Activated naive CD8-positive, alpha-beta T cell treated with anti-CD3 and anti-CD28 coated beads for 36 hours (primary cell): ENCODE measurements around the gene MAPKAP1. TPM values are rescaled to one million over a fixed set of nuclear protein-coding genes. Genes with fewer than 3 reads are reported as not detected.

ENCODE experiments used
- DNase-seq: peaks from one replicate; pipeline ENCODE4 v3.0.0; 2021
- H3K27ac Mint-ChIP-seq: one replicate; pipeline ENCODE4 v1.8.0; 2022; ENCODE audit warnings: mild to moderate bottlenecking, moderate library complexity, mixed read lengths
- H3K27me3 Mint-ChIP-seq: one replicate; pipeline ENCODE4 v1.8.0; 2022; ENCODE audit warnings: mild to moderate bottlenecking, mixed read lengths
- H3K36me3 Mint-ChIP-seq: one replicate; pipeline ENCODE4 v1.8.0; 2021; ENCODE audit warnings: mild to moderate bottlenecking, mixed read lengths
- H3K4me1 Mint-ChIP-seq: one replicate; pipeline ENCODE4 v1.8.0; 2021; ENCODE audit warnings: mixed read lengths
- H3K4me3 Mint-ChIP-seq: one replicate; pipeline ENCODE4 v1.8.0; 2022; ENCODE audit warnings: mild to moderate bottlenecking, moderate library complexity, mixed read lengths
- H3K9me3 Mint-ChIP-seq: one replicate; pipeline ENCODE4 v1.8.0; 2022; ENCODE audit warnings: mixed read lengths
- total RNA-seq, 2 experiments: library from RNA; stranded (reverse); gene quantifications; one replicate each; pipeline ENCODE4 v1.2.3, GENCODE V29; 2021

Gene MAPKAP1
- total RNA-seq, 2 experiments from 2014 or later = 91.8 to 92.2 TPM

GRCh38 chr9:125432715-125433385, 274.2 kb downstream of the MAPKAP1 start:
- no peak overlapping the region for H3K4me3 Mint-ChIP-seq
- H3K9me3 Mint-ChIP-seq = no peaks in the 10 kb centered on the region
- H3K4me1 Mint-ChIP-seq = no peaks in the 10 kb centered on the region
- no peak overlapping the region for H3K27ac Mint-ChIP-seq
- no peaks in the 10 kb centered on the region for H3K27me3 Mint-ChIP-seq
- DNase-seq = no peak
- no peaks in the 10 kb centered on the region for H3K36me3 Mint-ChIP-seq

GRCh38 chr9:125431741-125432271, 275.2 kb downstream of the MAPKAP1 start:
- no peaks in the 10 kb centered on the region for H3K27me3 Mint-ChIP-seq
- no peak for DNase-seq
- H3K36me3 Mint-ChIP-seq = no peaks in the 10 kb centered on the region
- no peak overlapping the region for H3K4me3 Mint-ChIP-seq
- H3K9me3 Mint-ChIP-seq = no peaks in the 10 kb centered on the region
- H3K4me1 Mint-ChIP-seq = no peaks in the 10 kb centered on the region
- no peak overlapping the region for H3K27ac Mint-ChIP-seq

- Mint-ChIP-seq H3K4me3 (no peak overlapping the region), H3K36me3 (no peaks in the 10 kb centered on the region), H3K4me1 (no peaks in the 10 kb centered on the region), H3K27me3 (no peaks in the 10 kb centered on the region), H3K27ac (no peak overlapping the region), H3K9me3 (no peaks in the 10 kb centered on the region)
- no peak for DNase-seq
Measured at GRCh38 chr9:125431012-125431305, 276.0 kb downstream of the MAPKAP1 start.

- Mint-ChIP-seq H3K4me3 (no peak overlapping the region), H3K4me1 (no peaks in the 10 kb centered on the region), H3K27me3 (no peaks in the 10 kb centered on the region), H3K9me3 (no peaks in the 10 kb centered on the region), H3K36me3 (no peaks in the 10 kb centered on the region), H3K27ac (no peak overlapping the region)
- no peak for DNase-seq
Measured at GRCh38 chr9:125430161-125431011, 276.6 kb downstream of the MAPKAP1 start.

- Mint-ChIP-seq H3K27ac (no peak overlapping the region), H3K9me3 (no peaks in the 10 kb centered on the region), H3K27me3 (no peaks in the 10 kb centered on the region), H3K4me1 (no peaks in the 10 kb centered on the region), H3K36me3 (no peaks in the 10 kb centered on the region), H3K4me3 (no peak overlapping the region)
- DNase-seq = no peak
Measured at GRCh38 chr9:125429476-125430160, 277.4 kb downstream of the MAPKAP1 start.

GRCh38 chr9:125428902-125429467, 278.0 kb downstream of the MAPKAP1 start:
- no peaks in the 10 kb centered on the region for H3K9me3 Mint-ChIP-seq
- H3K4me1 Mint-ChIP-seq = no peaks in the 10 kb centered on the region
- no peaks in the 10 kb centered on the region for H3K27me3 Mint-ChIP-seq

GRCh38 chr9:125428060-125428901, 278.7 kb downstream of the MAPKAP1 start:
- H3K27ac Mint-ChIP-seq = no peak overlapping the region
- no peak overlapping the region for H3K4me3 Mint-ChIP-seq
- no peaks in the 10 kb centered on the region for H3K36me3 Mint-ChIP-seq
- H3K27me3 Mint-ChIP-seq = no peaks in the 10 kb centered on the region
- peak; percentile 48 for DNase-seq
- H3K4me1 Mint-ChIP-seq = no peaks in the 10 kb centered on the region
- no peaks in the 10 kb centered on the region for H3K9me3 Mint-ChIP-seq

More at GRCh38 chr9:125428902-125429467, 278.0 kb downstream of the MAPKAP1 start:
- H3K4me3 Mint-ChIP-seq = no peak overlapping the region
- no peak overlapping the region for H3K27ac Mint-ChIP-seq
- DNase-seq = no peak
- no peaks in the 10 kb centered on the region for H3K36me3 Mint-ChIP-seq

GRCh38 chr9:125427556-125427955, 279.5 kb downstream of the MAPKAP1 start:
- Mint-ChIP-seq H3K27ac (no peak overlapping the region), H3K36me3 (no peaks in the 10 kb centered on the region), H3K27me3 (no peaks in the 10 kb centered on the region), H3K4me1 (no peaks in the 10 kb centered on the region), H3K4me3 (no peak overlapping the region), H3K9me3 (no peaks in the 10 kb centered on the region)
- DNase-seq = no peak

- H3K27ac Mint-ChIP-seq = no peak overlapping the region
- no peaks in the 10 kb centered on the region for H3K9me3 Mint-ChIP-seq
- no peaks in the 10 kb centered on the region for H3K4me1 Mint-ChIP-seq
- no peaks in the 10 kb centered on the region for H3K27me3 Mint-ChIP-seq
- H3K36me3 Mint-ChIP-seq = no peaks in the 10 kb centered on the region
- no peak overlapping the region for H3K4me3 Mint-ChIP-seq
- DNase-seq = no peak
Measured at GRCh38 chr9:125426926-125427325, 280.1 kb downstream of the MAPKAP1 start.

- no peaks in the 10 kb centered on the region for H3K9me3 Mint-ChIP-seq
- no peaks in the 10 kb centered on the region for H3K4me1 Mint-ChIP-seq
- H3K36me3 Mint-ChIP-seq = no peaks in the 10 kb centered on the region
- no peak overlapping the region for H3K27ac Mint-ChIP-seq
- H3K4me3 Mint-ChIP-seq = no peak overlapping the region
- DNase-seq = no peak
- H3K27me3 Mint-ChIP-seq = no peaks in the 10 kb centered on the region
Measured at GRCh38 chr9:125425901-125426515, 281.0 kb downstream of the MAPKAP1 start.

GRCh38 chr9:125425170-125425897, 281.7 kb downstream of the MAPKAP1 start:
- no peak overlapping the region for H3K4me3 Mint-ChIP-seq
- no peak for DNase-seq

GRCh38 chr9:125423964-125424363, 283.0 kb downstream of the MAPKAP1 start:
- H3K4me3 Mint-ChIP-seq = no peak overlapping the region

More at GRCh38 chr9:125425170-125425897, 281.7 kb downstream of the MAPKAP1 start:
- Mint-ChIP-seq H3K9me3 (no peaks in the 10 kb centered on the region), H3K27ac (no peak overlapping the region), H3K4me1 (no peaks in the 10 kb centered on the region), H3K36me3 (no peaks in the 10 kb centered on the region), H3K27me3 (no peaks in the 10 kb centered on the region)

GRCh38 chr9:125422853-125423252, 284.2 kb downstream of the MAPKAP1 start:
- Mint-ChIP-seq H3K9me3 (no peaks in the 10 kb centered on the region), H3K27me3 (no peaks in the 10 kb centered on the region), H3K4me3 (no peak overlapping the region), H3K4me1 (no peaks in the 10 kb centered on the region), H3K36me3 (no peaks in the 10 kb centered on the region), H3K27ac (no peak overlapping the region)
- DNase-seq = no peak

More at GRCh38 chr9:125423964-125424363, 283.0 kb downstream of the MAPKAP1 start:
- Mint-ChIP-seq H3K4me1 (no peaks in the 10 kb centered on the region), H3K9me3 (no peaks in the 10 kb centered on the region), H3K27ac (no peak overlapping the region), H3K27me3 (no peaks in the 10 kb centered on the region), H3K36me3 (no peaks in the 10 kb centered on the region)
- DNase-seq = no peak
